ENCODE measurements around the gene BGN. TPM values are rescaled to one million over a fixed set of nuclear protein-coding genes. Genes with fewer than 3 reads are reported as not detected.

BGN gene
- total RNA-seq, 2 donors from 2014 or later = 16.9 to 174 TPM

DNA sequence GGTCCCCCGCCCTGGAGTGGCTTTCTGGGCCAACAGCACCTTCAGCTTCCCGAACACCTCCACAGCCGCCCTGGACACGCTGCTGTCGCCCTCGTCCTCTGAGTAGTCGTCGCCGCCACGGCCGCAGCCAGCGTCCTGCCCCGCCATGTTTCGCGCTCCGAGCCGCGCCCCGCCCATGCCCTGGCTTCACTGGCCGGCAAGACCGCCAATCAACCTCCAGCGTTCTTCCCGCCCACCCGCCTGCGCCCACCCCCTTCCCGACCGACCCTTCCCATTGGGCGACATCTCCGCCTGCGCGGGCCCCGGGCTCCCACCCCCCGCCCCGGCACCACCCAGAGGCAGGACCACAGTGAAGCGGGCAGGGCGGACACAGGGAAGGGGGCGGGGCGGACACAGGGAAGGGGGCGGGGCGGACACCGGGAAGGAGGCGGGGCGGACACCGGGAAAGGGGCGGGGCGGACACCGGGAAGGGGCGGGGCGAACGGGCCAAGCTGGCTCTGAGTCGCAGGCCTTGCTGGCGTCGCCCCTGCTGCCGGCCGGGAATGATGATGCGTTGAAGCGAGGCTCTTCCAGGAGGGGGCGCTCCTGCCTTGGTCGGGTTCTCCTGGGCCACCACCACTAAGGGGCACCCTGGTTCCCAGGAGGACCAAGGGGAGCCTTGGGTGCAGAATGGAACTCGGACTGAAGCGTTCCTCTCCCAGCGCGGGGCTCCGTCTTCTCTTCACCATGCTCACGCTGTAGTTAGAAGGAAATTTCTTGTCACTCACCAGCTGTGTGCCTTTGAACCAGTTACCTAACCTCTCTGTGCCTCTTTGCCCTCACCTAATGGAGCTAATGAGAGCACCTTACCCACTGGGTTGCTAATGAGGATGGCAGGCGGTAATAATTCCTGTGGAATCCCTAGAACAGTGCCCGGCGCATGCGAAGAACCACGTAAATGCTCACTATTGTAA, 24.1 kb upstream of the BGN start, which contains the start of gene HAUS7:
Gene HAUS7 (minus strand): TSS at position 166 of the 953 bp plus-strand sequence. CDS start 19 bp downstream, at position 147.
- no peaks in the 10 kb centered on the region for H3K4me1 ChIP-seq (replicated peaks)
- H3K4me3 ChIP-seq = peak within 1 kb of the TSS; percentile 41
- H3K36me3 ChIP-seq = no peaks in the 10 kb centered on the region
- no peaks in the 10 kb centered on the region for H3K27me3 ChIP-seq (replicated peaks; ENCODE audit: insufficient read depth)
- DNase-seq (ENCODE audit: low spot score) = peak; percentile 79
- no peaks in the 10 kb centered on the region for H3K9me3 ChIP-seq
- TF ChIP-seq POLR2A (IDR thresholded peaks at IDR 0.05) (no peak), POLR2AphosphoS5 (IDR thresholded peaks at IDR 0.05) (peak; percentile 4), CTCF (IDR thresholded peaks at IDR 0.05) (peak; percentile 27 to 70 (median 56))
- H3K27ac ChIP-seq = peak within 1 kb of the TSS in 1 of 2 donors; percentile 31
- WGBS = 11% methylated on average over 46 of the region's 70 CpGs
- intact Hi-C loops (cut with DNase I) = no loop called here

DNA sequence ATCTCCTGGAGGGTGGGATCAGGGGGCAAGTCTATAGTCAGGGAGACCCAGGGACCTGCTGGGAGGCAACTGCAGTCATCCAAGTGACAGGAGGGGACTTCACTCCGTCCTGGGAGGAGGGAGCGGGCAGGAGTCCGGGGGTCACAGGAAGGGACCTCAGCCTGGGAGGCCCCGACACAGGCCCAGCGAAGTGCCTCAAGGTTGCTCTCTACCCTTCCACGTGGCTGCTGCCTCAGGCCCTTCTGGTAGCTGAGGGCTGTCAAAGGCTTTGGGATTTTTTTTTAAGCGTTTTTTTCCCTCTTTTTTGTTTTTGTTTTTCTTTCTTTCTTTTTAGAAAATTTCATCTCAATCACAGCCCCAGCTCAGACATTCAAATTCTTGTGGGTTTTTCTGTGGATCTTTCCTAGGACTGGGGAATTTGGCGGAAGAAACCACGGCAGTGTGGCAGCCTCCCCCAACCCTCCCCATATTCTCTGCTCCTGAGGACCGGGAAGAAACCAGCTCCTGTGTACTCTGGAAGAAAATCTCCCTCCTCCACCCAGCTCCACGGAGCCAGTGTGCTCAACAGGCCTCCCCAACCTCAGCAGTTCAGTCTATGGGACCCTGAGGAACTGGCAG, 23.0 kb upstream of the BGN start:
- no peaks in the 10 kb centered on the region for H3K27me3 ChIP-seq (replicated peaks; ENCODE audit: insufficient read depth)
- no peak for DNase-seq (ENCODE audit: low spot score)
- no peak for TF ChIP-seq POLR2AphosphoS5 (IDR thresholded peaks at IDR 0.05)
- no peak for TF ChIP-seq POLR2A (IDR thresholded peaks at IDR 0.05)
- no peak for TF ChIP-seq CTCF (IDR thresholded peaks at IDR 0.05)
- H3K36me3 ChIP-seq = no peaks in the 10 kb centered on the region
- H3K9me3 ChIP-seq = no peaks in the 10 kb centered on the region
- no peak overlapping the region for H3K27ac ChIP-seq
- H3K4me3 ChIP-seq = no peak overlapping the region
- intact Hi-C loops (cut with DNase I) = no loop called here
- H3K4me1 ChIP-seq (replicated peaks) = no peaks in the 10 kb centered on the region
- WGBS = 64% methylated on average over 11 of the region's 11 CpGs

GRCh38 chrX:153473126-153473525, 21.7 kb upstream of the BGN start:
- no peak overlapping the region for H3K4me3 ChIP-seq
- H3K36me3 ChIP-seq = no peaks in the 10 kb centered on the region
- H3K9me3 ChIP-seq = no peaks in the 10 kb centered on the region
- DNase-seq (ENCODE audit: low spot score) = no peak
- no peaks in the 10 kb centered on the region for H3K27me3 ChIP-seq (replicated peaks; ENCODE audit: insufficient read depth)
- no peak overlapping the region for H3K27ac ChIP-seq
- WGBS = 93% methylated on average over 6 of the region's 10 CpGs
- intact Hi-C loops (cut with DNase I) = no loop called here
- H3K4me1 ChIP-seq (replicated peaks) = no peaks in the 10 kb centered on the region
- TF ChIP-seq CTCF (IDR thresholded peaks at IDR 0.05) (no peak), POLR2A (IDR thresholded peaks at IDR 0.05) (no peak), POLR2AphosphoS5 (IDR thresholded peaks at IDR 0.05) (no peak)

DNA sequence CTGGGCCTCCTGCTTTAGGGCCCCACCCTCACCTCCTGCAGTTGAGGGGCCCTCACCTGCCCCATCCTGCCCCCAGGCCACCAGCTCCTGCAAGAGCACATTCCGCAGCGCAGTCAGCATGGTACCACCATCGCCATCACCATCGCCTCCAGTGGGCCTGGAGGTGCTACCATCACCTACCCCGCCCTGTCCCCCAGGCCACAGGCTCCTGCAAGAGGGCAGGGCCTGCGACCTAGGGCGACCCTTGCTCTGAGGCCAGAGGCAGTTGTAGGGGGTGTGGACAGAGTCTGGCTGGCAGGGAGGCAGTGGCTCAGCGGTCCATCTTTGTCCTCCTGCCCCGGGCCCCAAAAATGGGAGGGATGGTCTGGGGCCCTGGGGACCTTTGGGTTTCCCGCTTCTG, 20.5 kb upstream of the BGN start:
- Histone ChIP-seq H3K36me3 (no peaks in the 10 kb centered on the region), H3K27ac (no peak overlapping the region), H3K9me3 (no peaks in the 10 kb centered on the region), H3K4me1 (replicated peaks) (no peaks in the 10 kb centered on the region), H3K4me3 (no peak overlapping the region), H3K27me3 (replicated peaks; ENCODE audit: insufficient read depth) (no peaks in the 10 kb centered on the region)
- DNase-seq (ENCODE audit: low spot score) = no peak
- 100% methylated on average over 4 of the region's 10 CpGs for WGBS
- intact Hi-C loops (cut with DNase I) = no loop called here
- no peak for TF ChIP-seq CTCF (IDR thresholded peaks at IDR 0.05)
- no peak for TF ChIP-seq POLR2AphosphoS5 (IDR thresholded peaks at IDR 0.05)
- no peak for TF ChIP-seq POLR2A (IDR thresholded peaks at IDR 0.05)

Data from prostate gland (tissue), 2 donors.